ENCODE measurements around the gene RASL10A. TPM values are rescaled to one million over a fixed set of nuclear protein-coding genes. Genes with fewer than 3 reads are reported as not detected.
A peak's percentile ranks its signal among the peaks of the same experiment; 100 is the strongest.

Gene RASL10A
- polyA plus RNA-seq, 3 donors = 0.35 to 2.1 (median 0.50) TPM

DNA sequence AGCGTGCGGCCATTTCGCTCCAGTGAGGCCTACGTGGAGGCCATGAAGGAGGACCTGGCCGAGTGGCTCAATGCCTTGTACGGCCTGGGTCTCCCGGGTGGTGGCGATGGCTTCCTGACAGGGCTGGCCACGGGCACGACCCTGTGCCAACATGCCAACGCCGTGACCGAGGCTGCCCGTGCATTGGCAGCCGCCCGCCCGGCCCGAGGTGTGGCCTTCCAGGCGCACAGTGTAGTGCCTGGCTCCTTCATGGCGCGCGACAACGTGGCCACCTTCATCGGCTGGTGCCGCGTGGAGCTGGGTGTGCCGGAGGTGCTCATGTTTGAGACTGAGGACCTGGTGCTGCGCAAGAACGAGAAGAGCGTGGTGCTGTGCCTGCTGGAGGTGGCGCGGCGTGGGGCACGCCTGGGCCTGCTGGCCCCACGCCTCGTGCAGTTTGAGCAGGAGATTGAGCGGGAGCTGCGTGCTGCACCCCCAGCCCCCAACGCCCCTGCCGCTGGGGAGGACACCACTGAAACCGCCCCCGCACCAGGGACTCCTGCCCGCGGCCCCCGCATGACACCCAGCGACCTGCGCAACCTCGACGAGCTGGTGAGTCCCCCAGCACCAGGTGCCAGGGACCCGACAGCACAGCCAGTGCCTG is 7.2 kb downstream of the RASL10A start:
- Histone ChIP-seq H4K20me1 (ENCODE audit: insufficient read depth, low read length) (no peaks in the 10 kb centered on the region), H3K36me3 (replicated peaks in 1 of 2; ENCODE audit: control insufficient read depth in 1 of 2, insufficient read depth in 2 of 2, low read length in 2 of 2) (no peaks in the 10 kb centered on the region), H3K79me2 (ENCODE audit: insufficient read depth, low read length) (no peaks in the 10 kb centered on the region), H3K4me1 (ENCODE audit: control insufficient read depth in 1 of 2, insufficient read depth in 2 of 2, low read length in 2 of 2) (peaks cover 48 to 86% of the 10 kb centered on the region in 2 donors), H3K27ac (ENCODE audit: low read depth in 1 of 2, low read length in 2 of 2) (no peak overlapping the region), H3K9ac (ENCODE audit: insufficient read depth, low read length, poor library complexity, severe bottlenecking) (no peak overlapping the region), H3K27me3 (ENCODE audit: control insufficient read depth in 2 of 2, insufficient read depth in 2 of 2, low read length in 2 of 2) (peaks cover 3 to 44% of the 10 kb centered on the region in 2 donors), H2AFZ (ENCODE audit: insufficient read depth, low read depth, low read length, poor library complexity, severe bottlenecking) (no peak overlapping the region), H3K4me3 (replicated peaks in 1 of 3; ENCODE audit: low read depth in 2 of 3, low read length in 3 of 3) (peak overlapping the region in 1 of 3 experiments; percentile 94), H3K9me3 (replicated peaks in 1 of 2; ENCODE audit: control insufficient read depth in 1 of 2, insufficient read depth in 1 of 2, low read length in 2 of 2) (peaks cover 0 to 5% of the 10 kb centered on the region in 2 donors), H3K4me2 (replicated peaks; ENCODE audit: extremely low read depth, low read length, poor library complexity, severe bottlenecking) (peak overlapping the region; percentile 94)
- Mint-ChIP-seq H3K9me3 (peaks cover 3 to 11% (median 6%) of the 10 kb centered on the region in 7 donors), H3K27ac (peak overlapping the region in 3 of 7 donors; percentile 40 to 78 (median 78)), H3K4me3 (peak overlapping the region; percentile 55 to 85), H3K36me3 (peaks cover 7 to 14% of the 10 kb centered on the region in 2 donors), H3K27me3 (ENCODE audit: low read depth in 3 of 3) (peaks cover 31 to 57% (median 44%) of the 10 kb centered on the region in 3 donors), H3K4me1 (peaks cover 59% of the 10 kb centered on the region)
- intact Hi-C loops (cut with micrococcal nuclease) = loop anchor here in 1 of 2 donors (5.0 kb wide), 1 partner anchor 36 kb away; no protein-coding TSS in a partner anchor
- peak in 1 of 3 donors; percentile 4 for DNase-seq
- TF ChIP-seq CTCF (IDR thresholded peaks at IDR 0.05) = no peak
- 92% methylated on average over 50 of the region's 50 CpGs for WGBS (ENCODE audit: insufficient coverage)

- Mint-ChIP-seq H3K27me3 (ENCODE audit: low read depth in 3 of 3) (peaks cover 25 to 51% (median 38%) of the 10 kb centered on the region in 3 donors), H3K27ac (peak overlapping the region in 6 of 7 donors; percentile 37 to 87 (median 78))
- H3K4me2 ChIP-seq (replicated peaks; ENCODE audit: extremely low read depth, low read length, poor library complexity, severe bottlenecking) = peak overlapping the region; percentile 94
Observed at GRCh38 chr22:29307596-29308147, 7.8 kb downstream of the RASL10A start.

More at GRCh38 chr22:29307596-29308147, 7.8 kb downstream of the RASL10A start:
- Mint-ChIP-seq H3K36me3 (peaks cover 2 to 14% of the 10 kb centered on the region in 2 donors), H3K4me1 (peaks cover 59% of the 10 kb centered on the region), H3K4me3 (peak overlapping the region; percentile 85 to 92), H3K9me3 (peaks cover 0 to 5% (median under 1%) of the 10 kb centered on the region in 7 donors)
- H3K4me1 ChIP-seq (ENCODE audit: control insufficient read depth in 1 of 2, insufficient read depth in 2 of 2, low read length in 2 of 2) = peaks cover 54 to 86% of the 10 kb centered on the region in 2 donors
- H3K4me3 ChIP-seq (replicated peaks in 1 of 3; ENCODE audit: low read depth in 2 of 3, low read length in 3 of 3) = peak overlapping the region; percentile 42 to 94 (median 90)
- H3K27ac ChIP-seq (ENCODE audit: low read depth in 1 of 2, low read length in 2 of 2) = no peak overlapping the region
- intact Hi-C loops (cut with micrococcal nuclease) = loop anchor here in 1 of 2 donors (5.0 kb wide), 1 partner anchor 35 kb away; no protein-coding TSS in a partner anchor
- H3K9me3 ChIP-seq (replicated peaks in 1 of 2; ENCODE audit: control insufficient read depth in 1 of 2, insufficient read depth in 1 of 2, low read length in 2 of 2) = no peaks in the 10 kb centered on the region
- peak overlapping the region; percentile 76 for H3K9ac ChIP-seq (ENCODE audit: insufficient read depth, low read length, poor library complexity, severe bottlenecking)
- WGBS (ENCODE audit: insufficient coverage) = 84% methylated on average over 16 of the region's 20 CpGs
- H3K36me3 ChIP-seq (replicated peaks in 1 of 2; ENCODE audit: control insufficient read depth in 1 of 2, insufficient read depth in 2 of 2, low read length in 2 of 2) = no peaks in the 10 kb centered on the region
- peaks cover 0 to 40% of the 10 kb centered on the region in 2 donors for H3K27me3 ChIP-seq (ENCODE audit: control insufficient read depth in 2 of 2, insufficient read depth in 2 of 2, low read length in 2 of 2)
- H2AFZ ChIP-seq (ENCODE audit: insufficient read depth, low read depth, low read length, poor library complexity, severe bottlenecking) = peak overlapping the region; percentile 92
- no peak for TF ChIP-seq CTCF (IDR thresholded peaks at IDR 0.05)
- no peaks in the 10 kb centered on the region for H4K20me1 ChIP-seq (ENCODE audit: insufficient read depth, low read length)
- DNase-seq = peak in 1 of 3 donors; percentile 5
- H3K79me2 ChIP-seq (ENCODE audit: insufficient read depth, low read length) = no peaks in the 10 kb centered on the region
